Mononuclear cell (primary cell): ENCODE data around the gene TMEM106C. TPM values are rescaled to one million over a fixed set of nuclear protein-coding genes. Genes with fewer than 3 reads are reported as not detected.

Experiments used
- total RNA-seq: library from RNA; depleted of rRNA; stranded (reverse); fragments of >200 nt; gene quantifications from one replicate; pipeline ENCODE4 v1.2.3, GENCODE V29; 2012

TMEM106C gene
- total RNA-seq, 1 donor: 17.3 TPM

Other genes starting within 250 kb of the TMEM106C start
- gene ENDOU, start 238.1 kb upstream of the TMEM106C start, total RNA-seq: not detected
- gene RAPGEF3, start 204.7 kb upstream of the TMEM106C start, total RNA-seq: 0.42 TPM
- 3.8 TPM for gene SLC48A1, start 190.4 kb upstream of the TMEM106C start, total RNA-seq
- gene HDAC7, start 143.7 kb upstream of the TMEM106C start, total RNA-seq: 25.4 TPM
- gene VDR, start 58.6 kb upstream of the TMEM106C start, total RNA-seq: 6.0 TPM
- gene COL2A1, start 40.9 kb downstream of the TMEM106C start, total RNA-seq: not detected
- 52.9 TPM for gene SENP1, start 142.5 kb downstream of the TMEM106C start, total RNA-seq
- 4.3 TPM for gene PFKM, start 155.8 kb downstream of the TMEM106C start, total RNA-seq
- gene ASB8, start 193.9 kb downstream of the TMEM106C start, total RNA-seq: 47.3 TPM
- gene CCDC184, start 220.0 kb downstream of the TMEM106C start, total RNA-seq: 0.63 TPM
- not detected for gene OR10AD1, start 239.7 kb downstream of the TMEM106C start, total RNA-seq